GM12865 (cell line): ENCODE results near the gene SSBP2.
"Not testable (repeated sequence)": the region's sequence is repeated elsewhere in the genome, so short reads cannot be mapped to it uniquely, and the experiment has no call there.

Experiments
- DNase-seq: peaks from one replicate; pipeline ENCODE4 v3.0.0; 2010; ENCODE audit warnings: low read depth
- H3K4me3 ChIP-seq: 2 replicates; pipeline ENCODE4 v1.5.1; 2011; ENCODE audit warnings: mild to moderate bottlenecking, low read depth, low read length, control low read depth
- CTCF ChIP-seq: IDR thresholded peaks from 2 replicates; pipeline ENCODE4 v1.5.1; 2011; ENCODE audit warnings: low read length, control low read depth, low read depth, inconsistent platforms; ENCODE audit not compliant: insufficient read depth; ENCODE audit errors: missing control alignments

SSBP2 gene

GRCh38 chr5:81687292-81687691 lies 63.6 kb downstream of the SSBP2 start:
- no peak for DNase-seq
- TF ChIP-seq CTCF: no peak
- H3K4me3 ChIP-seq: no peak overlapping the region

- no peak for TF ChIP-seq CTCF
- no peak for DNase-seq
- no peak overlapping the region for H3K4me3 ChIP-seq
These were observed 65.4 kb downstream of the SSBP2 start for GRCh38 chr5:81685471-81685870.

GRCh38 chr5:81679885-81680284 lies 71.0 kb downstream of the SSBP2 start:
- H3K4me3 ChIP-seq: no peak overlapping the region
- DNase-seq: no peak
- no peak for TF ChIP-seq CTCF

- no peak for DNase-seq
- TF ChIP-seq CTCF: no peak
- no peak overlapping the region for H3K4me3 ChIP-seq
These were observed 75.5 kb downstream of the SSBP2 start for GRCh38 chr5:81675420-81675819.

GRCh38 chr5:81665795-81666194 lies 85.1 kb downstream of the SSBP2 start:
- DNase-seq: no peak
- no peak for TF ChIP-seq CTCF
- H3K4me3 ChIP-seq: no peak overlapping the region

GRCh38 chr5:81660624-81661023 lies 90.3 kb downstream of the SSBP2 start:
- not testable (repeated sequence) for DNase-seq, H3K4me3 ChIP-seq

- no peak overlapping the region for H3K4me3 ChIP-seq
- no peak for TF ChIP-seq CTCF
- no peak for DNase-seq
These were observed 93.5 kb downstream of the SSBP2 start for GRCh38 chr5:81657386-81657785.

- no peak for TF ChIP-seq CTCF
- H3K4me3 ChIP-seq: no peak overlapping the region
- DNase-seq: no peak
These were observed 94.1 kb downstream of the SSBP2 start for GRCh38 chr5:81656783-81657182.
